K562 (cell line): Measurements from ENCODE around the gene PLAGL1. TPM values are rescaled to one million over a fixed set of nuclear protein-coding genes. Genes with fewer than 3 reads are reported as not detected.

ENCODE experiments used
- EP300 ChIP-seq: IDR thresholded peaks from 2 replicates; pipeline ENCODE4 v1.6.1; 2012; ENCODE audit warnings: low read length, improper control_type of control experiment
- EZH2 ChIP-seq: IDR thresholded peaks from 2 replicates; pipeline ENCODE4 v1.6.1; 2012; ENCODE audit warnings: low read depth, mild to moderate bottlenecking, inconsistent platforms, low read length, borderline replicate concordance
- MXD1 ChIP-seq: fragments of 250-450 bp; sonication (Bioruptor Pico); IDR thresholded peaks from 2 replicates; pipeline ENCODE4 v1.8.0; 2021; ENCODE audit warnings: borderline replicate concordance, mild to moderate bottlenecking, moderate library complexity; ENCODE audit not compliant: poor library complexity, severe bottlenecking
- MYC ChIP-seq, 2 experiments: fragments of 250-450 bp in 1 of 2; sonication (Bioruptor Pico) in 1 of 2; IDR thresholded peaks; 2 replicates each; pipeline versions ENCODE4 v1.5.1 to v1.6.1; 2012 to 2021; ENCODE audit warnings: low read depth in 2 of 2, borderline replicate concordance in 1 of 2, improper control_type of control experiment in 1 of 2, low read length in 1 of 2, mild to moderate bottlenecking in 1 of 2, moderate library complexity in 1 of 2
- RAD21 ChIP-seq, 2 experiments: fragments of 250-450 bp in 1 of 2; fragments of 450-650 bp in 1 of 2; sonication (Bioruptor Pico) in 1 of 2; formaldehyde crosslinking in 1 of 2; IDR thresholded peaks in 1 of 2; conservative IDR thresholded peaks in 1 of 2; 2 replicates each; pipeline versions ENCODE4 v1.4.0 to v1.8.0; 2020 to 2022; ENCODE audit warnings: mild to moderate bottlenecking in 2 of 2, moderate library complexity in 1 of 2
- SMC3 ChIP-seq: conservative IDR thresholded peaks from 2 replicates; pipeline ENCODE4 v1.6.1; 2011; ENCODE audit warnings: low read depth, low read length, improper control_type of control experiment; ENCODE audit not compliant: insufficient read depth
- SOX6 ChIP-seq: fragments of 450-650 bp; IDR thresholded peaks from 2 replicates; pipeline ENCODE4 v1.6.1; 2014; ENCODE audit warnings: mild to moderate bottlenecking
- TBL1XR1 ChIP-seq, 2 experiments: IDR thresholded peaks; 2 replicates each; pipeline ENCODE4 v1.6.1; 2012; ENCODE audit warnings: improper control_type of control experiment in 2 of 2, low read length in 2 of 2, mild to moderate bottlenecking in 1 of 2
- YBX1 ChIP-seq: fragments of 450-650 bp; IDR thresholded peaks from 2 replicates; pipeline ENCODE4 v1.7.1; 2016; ENCODE audit warnings: mild to moderate bottlenecking
- ZBTB11 ChIP-seq, 3 experiments: fragments of 200-800 bp in 1 of 3; fragments of 250-450 bp in 1 of 3; fragments of 450-650 bp in 1 of 3; sonication (Bioruptor Pico) in 1 of 3; sonication (Bioruptor generic) in 1 of 3; formaldehyde crosslinking in 1 of 3; IDR thresholded peaks; 2 replicates each; pipeline versions ENCODE4 v1.6.1 to v1.8.0; 2016 to 2022; ENCODE audit warnings: mild to moderate bottlenecking in 2 of 3, missing genetic modification characterization in 2 of 3, missing compliant biosample characterization in 1 of 3, moderate library complexity in 1 of 3
- ZEB2 ChIP-seq: fragments of 450-650 bp; IDR thresholded peaks from 2 replicates; pipeline ENCODE4 v1.6.1; 2016
- ZNF263 ChIP-seq: sonication (generic); formaldehyde crosslinking; IDR thresholded peaks from 2 replicates; pipeline ENCODE4 v1.8.0; 2022; ENCODE audit warnings: mild to moderate bottlenecking, missing genetic modification reagents, borderline replicate concordance
- polyA plus RNA-seq, 8 experiments: library from polyadenylated mRNA; depleted of rRNA in 4 of 8; stranded (reverse) in 5 of 8; unstranded in 3 of 8; fragments of >200 nt; fragmentation: Nextera tagmentation in 2 of 8; fragmentation: Illumina TruSeq in 1 of 8; extraction: Ambion mirVana in 2 of 8; extraction: Trizol in 1 of 8; gene quantifications; 2 replicates each; pipeline versions ENCODE4 v1.2.1 to v1.2.3, GENCODE V29; 2011 to 2014; ENCODE audit warnings: inconsistent platforms in 1 of 8, missing spikeins in 1 of 8
- total RNA-seq, 7 experiments: library from RNA; depleted of rRNA in 6 of 7; stranded (reverse); fragments of >200 nt in 6 of 7; fragmentation: Illumina TruSeq in 2 of 7; extraction: Trizol in 2 of 7; gene quantifications; 2 replicates each; pipeline versions ENCODE4 v1.2.1 to v1.2.3, GENCODE V29; 2011 to 2021; ENCODE audit warnings: low replicate concordance in 1 of 7
- TF ChIP-seq, protein P1 (sequence below): sonication (generic); formaldehyde crosslinking; IDR thresholded peaks from 2 replicates; pipeline ENCODE4 v1.8.0; 2022; ENCODE audit warnings: missing genetic modification reagents, mild to moderate bottlenecking, moderate library complexity, borderline replicate concordance
- TF ChIP-seq, protein P2 (sequence below): fragments of 250-450 bp; sonication (Bioruptor Pico); IDR thresholded peaks from 2 replicates; pipeline ENCODE4 v1.4.0; 2020

PLAGL1 gene
- total and polyA plus RNA-seq, 9 of the 15 experiments (the other 6 are each of a cell fraction or from before 2014, with no cell fraction given) = 4.9 to 29.6 (median 13.2) TPM

DNA sequence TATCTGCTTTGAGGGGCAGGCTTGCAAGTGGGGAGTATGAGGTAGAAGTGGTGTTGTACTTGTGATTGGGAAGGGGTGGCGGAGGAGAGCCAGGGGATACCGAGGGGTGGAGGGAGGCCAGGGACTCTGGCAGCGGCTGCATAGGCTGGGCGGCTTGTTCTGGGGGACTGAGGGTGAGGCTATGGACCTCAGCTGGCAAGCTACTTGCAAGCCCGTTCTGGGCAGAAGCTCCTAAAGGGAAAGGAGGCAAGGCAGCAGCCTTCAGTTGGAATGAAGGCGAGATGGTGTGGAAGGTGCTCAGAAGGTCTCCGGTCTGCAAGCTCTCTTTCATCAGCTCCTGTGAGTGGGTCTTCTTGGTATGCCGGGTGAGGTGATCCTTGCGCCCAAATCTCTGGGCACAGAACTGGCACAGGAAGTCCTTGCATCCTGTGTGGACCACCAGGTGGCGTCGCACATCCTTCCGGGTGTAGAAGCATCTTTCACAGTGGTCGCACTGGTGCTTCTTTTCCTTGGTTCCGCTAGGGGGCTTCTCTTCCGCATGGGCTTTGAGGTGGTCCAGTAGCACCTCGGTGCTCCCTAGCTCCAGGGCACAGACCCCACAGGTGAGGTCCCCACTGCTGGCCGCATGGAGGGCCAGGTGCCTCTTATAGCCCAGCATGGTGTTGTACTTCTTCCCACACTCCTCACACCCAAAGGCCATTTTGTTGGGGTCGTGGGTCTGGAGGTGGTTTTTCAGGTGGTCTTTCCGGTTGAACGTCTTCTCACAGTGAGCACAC is 66.0 kb downstream of the PLAGL1 start (continued):
- TF ChIP-seq RAD21 (CRISPR knock-in tag; conservative IDR thresholded peaks at IDR 0.05 in 1 of 2, IDR thresholded peaks at IDR 0.05 in 1 of 2) (peak; percentile 76 to 90), MYC (IDR thresholded peaks at IDR 0.05; ENCODE audit: low read depth, low read length) (0 out of 2 replicates have a peak, but pooled peaks have one; percentile 12), MYC (CRISPR knock-in tag; IDR thresholded peaks at IDR 0.05; ENCODE audit: borderline replicate concordance, low read depth) (no peak), EZH2 (no peak), ZEB2 (no peak), ZBTB11 (CRISPR knock-in tag; IDR thresholded peaks at IDR 0.05) (0 out of 6 replicates have a peak, but pooled peaks of 1 of the 3 experiments have one; percentile 30), SMC3 (peak; percentile 89), EP300 (0 out of 2 replicates have a peak, but pooled peaks have one; percentile 17), TBL1XR1 (IDR thresholded peaks at IDR 0.05; ENCODE audit: low read length in 2 of 2) (peak in 1 of 2 experiments; percentile 50; a peak in 1 of 4 replicates), YBX1 (no peak), MXD1 (no peak), SOX6 (no peak), ZNF263 (CRISPR knock-in tag) (peak; percentile 51; the same call in 1 of the 2 replicates)
- TF ChIP-seq, protein P1, sequence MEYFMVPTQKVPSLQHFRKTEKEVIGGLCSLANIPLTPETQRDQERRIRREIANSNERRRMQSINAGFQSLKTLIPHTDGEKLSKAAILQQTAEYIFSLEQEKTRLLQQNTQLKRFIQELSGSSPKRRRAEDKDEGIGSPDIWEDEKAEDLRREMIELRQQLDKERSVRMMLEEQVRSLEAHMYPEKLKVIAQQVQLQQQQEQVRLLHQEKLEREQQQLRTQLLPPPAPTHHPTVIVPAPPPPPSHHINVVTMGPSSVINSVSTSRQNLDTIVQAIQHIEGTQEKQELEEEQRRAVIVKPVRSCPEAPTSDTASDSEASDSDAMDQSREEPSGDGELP (CRISPR knock-in tag) = 0 out of 2 replicates have a peak, but pooled peaks have one; percentile 20
- TF ChIP-seq, protein P2, sequence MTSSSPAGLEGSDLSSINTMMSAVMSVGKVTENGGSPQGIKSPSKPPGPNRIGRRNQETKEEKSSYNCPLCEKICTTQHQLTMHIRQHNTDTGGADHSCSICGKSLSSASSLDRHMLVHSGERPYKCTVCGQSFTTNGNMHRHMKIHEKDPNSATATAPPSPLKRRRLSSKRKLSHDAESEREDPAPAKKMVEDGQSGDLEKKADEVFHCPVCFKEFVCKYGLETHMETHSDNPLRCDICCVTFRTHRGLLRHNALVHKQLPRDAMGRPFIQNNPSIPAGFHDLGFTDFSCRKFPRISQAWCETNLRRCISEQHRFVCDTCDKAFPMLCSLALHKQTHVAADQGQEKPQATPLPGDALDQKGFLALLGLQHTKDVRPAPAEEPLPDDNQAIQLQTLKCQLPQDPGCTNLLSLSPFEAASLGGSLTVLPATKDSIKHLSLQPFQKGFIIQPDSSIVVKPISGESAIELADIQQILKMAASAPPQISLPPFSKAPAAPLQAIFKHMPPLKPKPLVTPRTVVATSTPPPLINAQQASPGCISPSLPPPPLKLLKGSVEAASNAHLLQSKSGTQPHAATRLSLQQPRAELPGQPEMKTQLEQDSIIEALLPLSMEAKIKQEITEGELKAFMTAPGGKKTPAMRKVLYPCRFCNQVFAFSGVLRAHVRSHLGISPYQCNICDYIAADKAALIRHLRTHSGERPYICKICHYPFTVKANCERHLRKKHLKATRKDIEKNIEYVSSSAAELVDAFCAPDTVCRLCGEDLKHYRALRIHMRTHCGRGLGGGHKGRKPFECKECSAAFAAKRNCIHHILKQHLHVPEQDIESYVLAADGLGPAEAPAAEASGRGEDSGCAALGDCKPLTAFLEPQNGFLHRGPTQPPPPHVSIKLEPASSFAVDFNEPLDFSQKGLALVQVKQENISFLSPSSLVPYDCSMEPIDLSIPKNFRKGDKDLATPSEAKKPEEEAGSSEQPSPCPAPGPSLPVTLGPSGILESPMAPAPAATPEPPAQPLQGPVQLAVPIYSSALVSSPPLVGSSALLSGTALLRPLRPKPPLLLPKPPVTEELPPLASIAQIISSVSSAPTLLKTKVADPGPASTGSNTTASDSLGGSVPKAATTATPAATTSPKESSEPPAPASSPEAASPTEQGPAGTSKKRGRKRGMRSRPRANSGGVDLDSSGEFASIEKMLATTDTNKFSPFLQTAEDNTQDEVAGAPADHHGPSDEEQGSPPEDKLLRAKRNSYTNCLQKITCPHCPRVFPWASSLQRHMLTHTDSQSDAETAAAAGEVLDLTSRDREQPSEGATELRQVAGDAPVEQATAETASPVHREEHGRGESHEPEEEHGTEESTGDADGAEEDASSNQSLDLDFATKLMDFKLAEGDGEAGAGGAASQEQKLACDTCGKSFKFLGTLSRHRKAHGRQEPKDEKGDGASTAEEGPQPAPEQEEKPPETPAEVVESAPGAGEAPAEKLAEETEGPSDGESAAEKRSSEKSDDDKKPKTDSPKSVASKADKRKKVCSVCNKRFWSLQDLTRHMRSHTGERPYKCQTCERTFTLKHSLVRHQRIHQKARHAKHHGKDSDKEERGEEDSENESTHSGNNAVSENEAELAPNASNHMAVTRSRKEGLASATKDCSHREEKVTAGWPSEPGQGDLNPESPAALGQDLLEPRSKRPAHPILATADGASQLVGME (CRISPR knock-in tag) = peak; percentile 81; the same call in 1 of the 2 replicates
